Stimulated activated CD4-positive, alpha-beta T cell treated with anti-CD3 and anti-CD28 coated beads, Interleukin-12 subunit alpha, Interleukin-12 subunit beta, amount 100 ng/mL, for 48 hours (primary cell): ENCODE measurements around the gene C2orf42.
"Not testable (repeated sequence)": the region's sequence is repeated elsewhere in the genome, so short reads cannot be mapped to it uniquely, and the experiment has no call there.

Experiments used
- DNase-seq, 3 donors: peaks; one replicate each; pipeline ENCODE4 v3.0.0-alpha.2; 2020; ENCODE audit warnings: low read depth in 2 of 3, low spot score in 1 of 3

The C2orf42 gene

DNA sequence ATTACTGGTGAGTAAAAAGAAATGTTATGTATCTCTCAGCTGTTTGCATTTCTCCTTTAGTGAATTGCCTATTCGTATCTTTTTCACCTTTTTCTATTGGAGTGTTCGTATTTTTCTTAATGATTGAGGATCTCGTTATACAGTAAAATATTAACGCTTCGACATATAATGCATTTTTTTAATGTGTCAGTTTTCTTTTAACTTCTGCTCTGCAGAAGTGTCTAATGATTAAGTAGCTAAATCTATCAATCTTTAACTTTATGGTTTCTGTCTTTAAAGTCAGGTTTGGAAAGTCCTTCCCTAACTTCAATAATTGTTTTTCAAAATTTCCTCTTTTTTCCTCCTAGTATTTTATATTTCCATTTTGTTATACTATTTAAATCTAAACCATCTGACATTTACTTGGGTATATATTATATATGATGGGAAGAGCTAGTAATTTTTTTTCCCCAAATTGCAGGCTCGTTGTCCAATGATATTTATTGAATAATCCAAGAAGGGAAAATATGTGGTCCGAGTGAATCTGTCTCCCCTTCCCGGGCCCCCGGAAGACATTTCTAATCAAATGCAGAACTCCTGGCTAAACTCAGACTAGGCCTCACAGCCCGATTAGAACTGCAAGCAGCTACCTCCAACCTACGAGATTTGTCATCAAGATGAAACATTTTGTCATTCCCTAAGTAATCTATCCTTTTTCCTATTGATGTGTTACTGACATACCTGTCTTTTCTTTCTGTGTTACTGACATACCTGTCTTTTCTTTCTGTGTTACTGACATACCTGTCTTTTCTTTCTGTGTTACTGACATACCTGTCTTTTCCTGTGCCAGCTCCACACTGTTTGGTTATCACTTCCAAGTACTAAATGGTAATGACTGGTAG is 86.3 kb downstream of the C2orf42 start:
- DNase-seq: no peak

GRCh38 chr2:70103531-70104061 is 87.2 kb downstream of the C2orf42 start:
- no peak for DNase-seq

DNA sequence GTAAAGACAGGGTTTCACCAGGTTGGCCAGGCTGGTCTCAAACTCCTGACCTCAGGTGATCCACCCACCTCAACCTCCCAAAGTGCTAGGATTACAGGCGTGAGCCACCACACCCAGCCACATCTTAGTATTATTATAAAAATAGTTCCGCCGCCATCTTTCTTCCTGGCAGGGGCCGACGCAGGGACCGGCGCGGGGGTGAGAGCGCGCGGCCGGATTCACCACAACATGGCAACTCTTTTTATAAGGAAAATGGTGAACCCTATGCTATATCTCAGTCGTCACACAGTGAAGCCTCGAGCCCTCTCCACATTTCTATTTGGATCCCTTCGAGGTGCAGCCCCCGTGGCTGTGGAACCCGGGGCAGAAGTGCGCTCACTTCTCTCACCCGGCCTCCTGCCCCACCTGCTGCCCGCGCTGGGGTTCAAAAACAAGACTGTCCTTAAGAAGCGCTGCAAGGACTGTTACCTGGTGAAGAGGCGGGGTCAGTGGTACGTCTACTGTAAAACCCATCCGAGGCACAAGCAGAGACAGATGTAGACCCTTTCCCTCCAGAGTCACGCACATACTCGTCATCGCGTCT is 88.4 kb downstream of the C2orf42 start:
- not testable (repeated sequence) for DNase-seq

- not testable (repeated sequence) for DNase-seq
These were observed 89.1 kb downstream of the C2orf42 start for GRCh38 chr2:70101686-70102085.

- no peak for DNase-seq
These were observed 89.6 kb downstream of the C2orf42 start for GRCh38 chr2:70101174-70101573.
